Progenitor cell of endocrine pancreas (in vitro differentiated cells): Measurements from ENCODE around the gene COL27A1. TPM values are rescaled to one million over a fixed set of nuclear protein-coding genes. Genes with fewer than 3 reads are reported as not detected.

Experiments used
- DNase-seq: peaks from one replicate; pipeline ENCODE4 v3.0.0; 2021; ENCODE audit warnings: low spot score; ENCODE audit not compliant: unreplicated experiment
- H3K27ac Mint-ChIP-seq: 2 replicates; pipeline ENCODE4 v1.8.0; 2021; ENCODE audit warnings: mild to moderate bottlenecking, moderate library complexity, mixed read lengths
- H3K27me3 Mint-ChIP-seq: 2 replicates; pipeline ENCODE4 v1.8.0; 2021; ENCODE audit warnings: mixed read lengths
- H3K36me3 Mint-ChIP-seq: 2 replicates; pipeline ENCODE4 v1.8.0; 2022; ENCODE audit warnings: mixed read lengths; ENCODE audit not compliant: insufficient read depth
- H3K4me1 Mint-ChIP-seq: 2 replicates; pipeline ENCODE4 v1.8.0; 2021; ENCODE audit warnings: low read depth, mixed read lengths
- H3K4me3 Mint-ChIP-seq: 2 replicates; pipeline ENCODE4 v1.8.0; 2021; ENCODE audit warnings: low read depth, mild to moderate bottlenecking, moderate library complexity, mixed read lengths
- H3K9me3 Mint-ChIP-seq: 2 replicates; pipeline ENCODE4 v1.8.0; 2021; ENCODE audit warnings: low read depth, mixed read lengths
- total RNA-seq: library from RNA; stranded (reverse); gene quantifications from 2 replicates; pipeline ENCODE4 v1.2.1, GENCODE V29; 2021
- TF ChIP-seq, protein P1 (sequence below): fragments of 200-600 bp; sonication (generic); IDR thresholded peaks from one replicate; pipeline ENCODE4 v1.5.0; 2021; ENCODE audit warnings: antibody characterized with exemption, mild to moderate bottlenecking; ENCODE audit not compliant: unreplicated experiment

COL27A1 gene
- total RNA-seq, 1 donor from 2014 or later, result 178 TPM

DNA sequence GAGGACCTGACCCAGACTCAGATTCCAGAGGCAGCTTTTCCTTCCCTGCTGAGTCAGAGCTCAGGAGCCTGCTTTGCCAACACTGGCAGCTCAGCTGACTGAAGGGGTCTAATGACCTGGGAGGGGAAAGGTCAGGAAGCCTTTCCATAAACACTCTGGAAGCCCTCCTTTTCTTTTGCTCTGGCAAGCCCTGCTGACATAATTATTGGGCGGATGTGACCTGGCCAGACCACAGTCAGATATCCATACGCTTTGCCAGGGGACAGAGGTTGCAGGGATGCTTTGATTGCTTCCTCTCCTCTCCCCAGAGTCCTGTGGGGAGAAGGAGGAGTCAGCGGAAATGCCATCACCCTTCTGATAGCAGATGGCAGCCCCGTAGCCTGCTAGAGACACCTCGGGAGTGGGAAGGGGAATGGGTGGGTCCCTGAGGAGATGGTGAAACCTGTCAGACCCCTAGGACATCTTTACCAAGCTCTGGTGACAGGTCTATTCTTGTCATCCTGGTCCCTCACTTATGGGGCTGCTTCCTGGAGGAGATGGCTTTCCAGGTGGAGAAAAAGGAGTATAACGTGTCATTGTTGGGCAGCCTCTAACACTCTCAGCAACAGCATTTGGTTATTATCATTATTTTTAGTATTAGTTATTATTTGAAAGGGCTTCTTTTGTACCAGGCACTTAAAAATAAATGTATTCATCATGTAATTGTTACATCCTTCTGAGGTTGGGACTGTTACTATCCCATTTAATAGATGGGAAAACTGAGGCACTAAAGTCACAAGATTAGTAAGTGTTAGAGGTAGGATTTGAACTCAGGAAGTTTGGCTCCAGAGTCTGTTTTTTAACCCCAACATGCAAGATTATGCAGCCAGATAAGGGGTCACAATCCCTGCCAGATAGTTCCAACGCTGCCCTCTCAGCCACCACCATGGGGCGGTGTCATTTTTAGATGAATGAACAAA lies 11.6 kb downstream of the COL27A1 start:
- Mint-ChIP-seq H3K27me3 (no peaks in the 10 kb centered on the region), H3K9me3 (no peaks in the 10 kb centered on the region), H3K4me1 (peaks cover 11% of the 10 kb centered on the region), H3K4me3 (no peak overlapping the region), H3K27ac (no peak overlapping the region), H3K36me3 (peaks cover 13% of the 10 kb centered on the region)
- TF ChIP-seq, protein P1, sequence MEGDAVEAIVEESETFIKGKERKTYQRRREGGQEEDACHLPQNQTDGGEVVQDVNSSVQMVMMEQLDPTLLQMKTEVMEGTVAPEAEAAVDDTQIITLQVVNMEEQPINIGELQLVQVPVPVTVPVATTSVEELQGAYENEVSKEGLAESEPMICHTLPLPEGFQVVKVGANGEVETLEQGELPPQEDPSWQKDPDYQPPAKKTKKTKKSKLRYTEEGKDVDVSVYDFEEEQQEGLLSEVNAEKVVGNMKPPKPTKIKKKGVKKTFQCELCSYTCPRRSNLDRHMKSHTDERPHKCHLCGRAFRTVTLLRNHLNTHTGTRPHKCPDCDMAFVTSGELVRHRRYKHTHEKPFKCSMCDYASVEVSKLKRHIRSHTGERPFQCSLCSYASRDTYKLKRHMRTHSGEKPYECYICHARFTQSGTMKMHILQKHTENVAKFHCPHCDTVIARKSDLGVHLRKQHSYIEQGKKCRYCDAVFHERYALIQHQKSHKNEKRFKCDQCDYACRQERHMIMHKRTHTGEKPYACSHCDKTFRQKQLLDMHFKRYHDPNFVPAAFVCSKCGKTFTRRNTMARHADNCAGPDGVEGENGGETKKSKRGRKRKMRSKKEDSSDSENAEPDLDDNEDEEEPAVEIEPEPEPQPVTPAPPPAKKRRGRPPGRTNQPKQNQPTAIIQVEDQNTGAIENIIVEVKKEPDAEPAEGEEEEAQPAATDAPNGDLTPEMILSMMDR, result no peak
- no peak for DNase-seq

DNA sequence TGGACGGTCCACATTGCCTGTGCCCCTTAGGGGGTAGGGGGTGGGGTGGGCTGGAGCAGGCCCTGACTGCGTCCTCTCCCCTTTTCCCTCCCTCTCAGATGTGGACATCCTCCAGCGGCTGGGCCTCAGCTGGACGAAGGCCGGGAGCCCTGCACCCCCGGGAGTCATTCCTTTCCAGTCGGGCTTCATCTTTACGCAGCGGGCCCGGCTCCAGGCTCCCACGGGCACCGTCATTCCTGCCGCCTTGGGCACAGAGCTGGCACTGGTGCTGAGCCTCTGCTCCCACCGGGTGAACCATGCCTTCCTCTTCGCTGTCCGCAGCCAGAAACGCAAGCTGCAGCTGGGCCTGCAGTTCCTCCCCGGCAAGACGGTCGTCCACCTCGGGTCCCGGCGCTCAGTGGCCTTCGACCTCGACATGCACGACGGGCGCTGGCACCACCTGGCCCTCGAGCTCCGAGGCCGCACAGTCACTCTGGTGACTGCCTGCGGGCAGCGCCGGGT lies 12.3 kb downstream of the COL27A1 start:
- TF ChIP-seq, protein P1, result no peak
- no peaks in the 10 kb centered on the region for H3K9me3 Mint-ChIP-seq
- no peak overlapping the region for H3K4me3 Mint-ChIP-seq

DNA sequence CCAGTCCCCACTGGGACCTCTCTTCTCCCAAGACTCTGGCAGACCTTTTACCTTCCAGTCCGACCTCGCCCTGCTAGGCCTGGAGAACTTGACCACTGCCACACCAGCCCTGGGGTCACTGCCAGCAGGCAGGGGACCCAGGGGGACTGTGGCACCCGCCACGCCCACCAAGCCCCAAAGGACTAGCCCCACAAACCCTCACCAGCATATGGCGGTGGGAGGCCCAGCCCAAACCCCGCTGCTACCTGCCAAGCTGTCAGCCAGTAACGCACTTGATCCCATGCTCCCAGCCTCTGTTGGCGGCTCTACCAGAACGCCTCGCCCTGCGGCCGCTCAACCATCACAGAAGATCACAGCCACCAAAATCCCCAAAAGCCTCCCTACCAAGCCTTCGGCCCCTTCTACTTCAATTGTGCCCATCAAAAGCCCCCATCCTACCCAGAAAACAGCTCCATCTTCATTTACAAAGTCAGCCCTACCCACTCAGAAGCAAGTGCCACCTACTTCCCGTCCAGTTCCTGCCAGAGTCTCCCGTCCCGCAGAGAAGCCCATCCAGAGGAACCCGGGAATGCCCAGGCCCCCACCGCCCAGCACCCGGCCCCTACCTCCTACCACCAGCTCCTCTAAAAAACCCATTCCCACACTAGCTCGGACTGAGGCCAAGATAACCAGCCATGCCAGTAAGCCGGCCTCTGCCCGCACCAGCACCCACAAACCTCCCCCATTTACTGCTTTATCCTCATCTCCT lies 13.1 kb downstream of the COL27A1 start:
- H3K4me3 Mint-ChIP-seq, result no peak overlapping the region
- peaks cover 6% of the 10 kb centered on the region for H3K4me1 Mint-ChIP-seq
- no peak for DNase-seq
- H3K9me3 Mint-ChIP-seq, result no peaks in the 10 kb centered on the region
- H3K27ac Mint-ChIP-seq, result peak overlapping the region; percentile 34
- peaks cover 18% of the 10 kb centered on the region for H3K36me3 Mint-ChIP-seq
- TF ChIP-seq, protein P1, result no peak
- no peaks in the 10 kb centered on the region for H3K27me3 Mint-ChIP-seq

More for the DNA sequence above, 12.3 kb downstream of the COL27A1 start:
- no peak for DNase-seq
- Mint-ChIP-seq H3K36me3 (peaks cover 15% of the 10 kb centered on the region), H3K27me3 (no peaks in the 10 kb centered on the region), H3K27ac (no peak overlapping the region), H3K4me1 (peaks cover 10% of the 10 kb centered on the region)

DNA sequence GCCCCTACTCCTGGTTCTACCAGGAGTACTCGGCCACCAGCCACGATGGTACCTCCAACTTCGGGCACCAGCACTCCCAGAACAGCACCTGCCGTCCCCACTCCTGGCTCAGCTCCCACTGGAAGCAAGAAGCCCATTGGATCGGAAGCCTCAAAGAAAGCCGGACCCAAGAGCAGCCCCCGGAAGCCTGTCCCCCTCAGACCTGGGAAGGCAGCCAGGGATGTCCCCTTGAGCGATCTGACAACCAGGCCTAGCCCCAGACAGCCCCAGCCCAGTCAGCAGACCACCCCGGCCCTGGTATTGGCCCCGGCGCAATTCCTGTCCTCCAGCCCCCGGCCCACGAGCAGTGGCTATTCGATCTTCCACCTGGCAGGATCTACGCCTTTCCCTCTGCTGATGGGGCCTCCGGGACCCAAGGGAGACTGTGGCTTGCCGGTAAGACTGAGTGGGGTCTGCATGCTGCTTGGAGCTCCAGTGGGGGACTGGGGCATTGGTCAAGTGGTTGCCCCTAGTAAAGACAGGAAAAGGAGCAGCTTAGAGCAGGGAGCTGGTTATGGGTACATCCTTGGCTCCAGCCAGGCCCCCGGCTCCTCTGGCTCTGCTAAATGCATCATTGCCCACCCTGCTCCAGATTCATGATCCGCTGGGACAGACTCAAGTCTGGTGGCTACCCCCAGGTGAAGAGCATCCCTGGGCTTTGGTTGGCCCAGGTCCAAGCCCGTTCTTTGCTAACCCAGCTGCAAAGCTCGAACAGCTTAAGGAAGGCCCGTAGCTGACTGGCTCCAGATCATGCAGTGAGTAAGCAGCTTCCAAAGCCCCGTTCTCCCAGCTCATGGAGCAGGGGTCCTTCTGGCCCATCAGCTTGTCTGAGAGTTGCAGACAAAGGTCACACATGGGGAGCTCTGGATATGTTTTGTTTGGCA lies 14.0 kb downstream of the COL27A1 start:
- TF ChIP-seq, protein P1, result no peak
- no peaks in the 10 kb centered on the region for H3K27me3 Mint-ChIP-seq
- DNase-seq, result no peak
- H3K36me3 Mint-ChIP-seq, result peaks cover 18% of the 10 kb centered on the region
- no peak overlapping the region for H3K27ac Mint-ChIP-seq
- no peaks in the 10 kb centered on the region for H3K9me3 Mint-ChIP-seq
- peaks cover 2% of the 10 kb centered on the region for H3K4me1 Mint-ChIP-seq
- H3K4me3 Mint-ChIP-seq, result no peak overlapping the region
